Hematopoietic multipotent progenitor cell treated with erythropoietin and hydrocortisone succinate and interleukin-3 and kit ligand, for 15 days (in vitro differentiated cells): ENCODE data around the gene RHBDD1.
A peak's percentile ranks its signal among the peaks of the same experiment; 100 is the strongest.
"Not testable (repeated sequence)": the region's sequence is repeated elsewhere in the genome, so short reads cannot be mapped to it uniquely, and the experiment has no call there.

Experiments
- DNase-seq: peaks from one replicate; pipeline ENCODE4 v3.0.0-alpha.2; 2015; ENCODE audit warnings: low spot score

The RHBDD1 gene

GRCh38 chr2:226799976-226800940 lies 35.6 kb upstream of the RHBDD1 start:
- peak; percentile 10 for DNase-seq

- peak; percentile 72 for DNase-seq
Observed at GRCh38 chr2:226800941-226801784, 34.7 kb upstream of the RHBDD1 start.

DNA sequence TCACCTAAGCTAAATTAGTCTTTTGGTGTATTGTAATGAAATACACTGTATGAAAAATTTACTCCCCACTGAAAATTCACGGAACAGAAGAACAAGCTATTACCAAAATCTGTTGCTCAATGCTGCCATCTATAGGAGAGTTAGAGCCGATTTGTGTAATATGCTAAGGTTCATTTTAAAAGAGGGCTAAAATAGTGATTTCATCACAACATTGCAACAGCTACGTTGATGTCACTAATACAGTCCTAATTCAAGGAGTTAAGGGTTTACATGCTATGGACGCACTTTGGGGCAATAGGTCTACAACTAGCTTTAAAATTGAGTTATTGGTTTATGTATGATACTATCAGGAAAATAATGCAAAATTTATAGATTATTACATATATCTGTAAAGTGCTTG lies 33.3 kb upstream of the RHBDD1 start:
- peak; percentile 83 for DNase-seq

- DNase-seq, result no peak
Observed at GRCh38 chr2:226803410-226803809, 32.4 kb upstream of the RHBDD1 start.

- DNase-seq, result peak; percentile 63
Observed at GRCh38 chr2:226813148-226813701, 22.6 kb upstream of the RHBDD1 start.

GRCh38 chr2:226818930-226819329 lies 16.9 kb upstream of the RHBDD1 start:
- DNase-seq, result no peak

DNA sequence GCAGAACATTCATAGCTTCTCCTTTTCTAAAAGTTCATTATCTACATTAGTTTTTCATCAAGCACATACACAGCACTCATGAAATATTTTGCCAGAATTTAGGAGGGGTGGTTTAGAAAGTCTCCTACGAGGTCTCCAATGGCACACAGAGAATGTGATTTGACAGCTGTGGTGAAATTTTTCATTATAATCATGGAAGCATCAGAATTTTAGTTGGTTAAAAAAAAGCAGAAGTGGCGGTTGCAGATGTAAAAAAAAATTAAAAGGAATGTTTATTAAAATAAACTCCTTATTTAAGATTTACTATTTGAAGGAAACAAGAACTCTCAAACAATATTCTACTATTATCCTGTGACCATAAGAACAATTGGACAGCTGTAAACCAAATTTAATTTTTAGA lies 10.8 kb upstream of the RHBDD1 start:
- no peak for DNase-seq

GRCh38 chr2:226828191-226828590 lies 7.7 kb upstream of the RHBDD1 start:
- DNase-seq, result no peak

DNA sequence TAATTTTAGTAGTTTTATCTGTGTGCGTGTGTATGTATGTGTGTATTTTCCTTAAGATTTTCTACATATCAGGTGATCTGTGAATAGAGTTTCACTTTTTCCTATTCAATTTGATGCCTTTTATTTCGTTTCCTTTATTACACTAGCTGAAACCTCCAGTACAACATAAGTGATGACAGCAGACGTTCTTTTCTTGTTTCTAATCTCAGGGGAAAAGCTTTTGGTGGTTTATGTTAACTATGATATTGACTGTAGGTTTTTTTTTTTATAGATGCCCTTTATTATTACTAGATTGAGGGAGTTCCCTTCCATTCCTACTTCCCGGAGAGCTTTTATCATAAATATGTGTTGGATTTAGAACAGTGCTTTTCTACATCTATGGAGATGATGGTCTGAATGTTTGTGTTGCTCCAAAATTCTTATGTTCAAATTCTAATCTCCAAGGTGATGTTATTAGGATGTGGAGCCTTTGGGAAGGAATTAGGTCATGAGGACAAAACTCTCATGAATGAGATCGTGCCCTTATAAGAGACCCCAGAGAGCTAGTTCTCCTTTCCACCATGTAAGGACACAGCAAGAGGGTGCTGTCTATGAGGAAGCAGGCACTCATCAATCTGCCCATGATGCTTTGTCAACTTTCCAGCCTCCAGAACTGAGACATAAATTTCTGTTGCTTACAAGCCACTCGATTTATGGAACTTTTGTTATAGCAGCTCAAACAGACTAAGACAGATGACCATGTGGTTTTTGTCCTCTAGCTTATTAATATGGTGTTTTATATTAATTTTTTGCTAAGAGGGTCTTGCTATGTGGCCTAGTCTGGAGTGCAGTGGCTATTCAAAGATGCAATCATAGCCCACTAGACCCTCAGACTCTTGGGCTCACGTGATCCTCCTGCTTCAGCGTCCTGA lies 5.9 kb upstream of the RHBDD1 start:
- no peak for DNase-seq

DNA sequence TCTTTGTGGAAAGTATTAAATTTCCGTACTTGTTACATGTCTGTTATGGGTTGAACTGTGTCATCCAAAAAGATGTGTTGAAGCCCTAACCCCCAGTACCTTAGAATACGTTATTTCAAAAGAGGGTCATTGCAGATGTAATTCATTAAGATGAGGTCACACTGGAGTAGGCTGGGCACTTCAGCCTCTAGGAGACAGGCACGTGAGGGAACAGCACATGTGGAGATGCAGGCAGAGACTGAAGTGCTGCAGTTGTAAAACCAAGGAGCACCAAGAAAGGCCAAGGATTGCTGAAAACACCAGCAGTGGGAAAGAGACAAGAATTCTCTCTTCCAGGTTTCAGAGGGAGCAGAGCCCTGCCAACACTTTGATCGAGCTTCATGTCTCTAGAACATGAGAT lies 4.6 kb upstream of the RHBDD1 start:
- DNase-seq, result no peak

DNA sequence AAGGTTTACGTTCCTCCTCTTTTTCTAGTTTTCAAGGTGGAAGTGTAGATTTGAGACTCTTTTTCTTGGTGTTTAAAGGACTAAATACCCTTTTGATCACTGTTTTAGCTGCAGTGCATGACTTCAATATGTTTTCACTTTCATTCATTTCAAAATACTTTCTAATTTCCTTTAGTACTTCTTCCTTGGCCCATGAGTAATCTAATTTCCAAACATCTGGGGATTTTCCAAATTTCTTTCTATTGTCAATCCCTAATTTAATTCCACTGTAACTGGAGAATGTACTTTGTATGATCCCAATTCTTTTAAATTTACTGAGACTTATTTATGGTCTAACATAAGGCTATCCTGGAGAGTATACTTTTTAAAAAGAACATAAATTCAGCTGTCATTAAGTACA lies 3.8 kb upstream of the RHBDD1 start:
- no peak for DNase-seq

- DNase-seq, result not testable (repeated sequence)
Observed at GRCh38 chr2:226834880-226835279, 974 bp upstream of the RHBDD1 start.

GRCh38 chr2:226835420-226835795 lies 446 bp upstream of the RHBDD1 start:
- DNase-seq, result peak; percentile 94

DNA sequence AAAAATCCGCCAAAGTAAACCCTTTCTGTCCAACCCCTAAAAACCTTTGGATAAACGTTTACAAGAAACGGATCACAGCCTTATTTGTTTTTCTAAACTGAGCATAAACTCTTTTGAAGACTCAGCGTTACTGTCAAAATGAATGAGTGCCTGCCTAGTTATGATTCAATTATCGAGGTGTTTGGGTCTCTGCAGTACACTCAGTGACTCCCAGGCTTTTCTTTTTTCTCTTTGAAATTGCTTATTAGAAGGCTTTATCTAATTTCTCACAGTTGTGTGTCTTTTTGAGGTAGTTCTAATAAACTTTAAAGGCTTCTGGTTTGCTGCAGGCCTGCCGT lies 663 bp downstream of the RHBDD1 start:
- no peak for DNase-seq

- DNase-seq, result peak; percentile 50
Observed at GRCh38 chr2:226837334-226837733, 1.5 kb downstream of the RHBDD1 start.

DNA sequence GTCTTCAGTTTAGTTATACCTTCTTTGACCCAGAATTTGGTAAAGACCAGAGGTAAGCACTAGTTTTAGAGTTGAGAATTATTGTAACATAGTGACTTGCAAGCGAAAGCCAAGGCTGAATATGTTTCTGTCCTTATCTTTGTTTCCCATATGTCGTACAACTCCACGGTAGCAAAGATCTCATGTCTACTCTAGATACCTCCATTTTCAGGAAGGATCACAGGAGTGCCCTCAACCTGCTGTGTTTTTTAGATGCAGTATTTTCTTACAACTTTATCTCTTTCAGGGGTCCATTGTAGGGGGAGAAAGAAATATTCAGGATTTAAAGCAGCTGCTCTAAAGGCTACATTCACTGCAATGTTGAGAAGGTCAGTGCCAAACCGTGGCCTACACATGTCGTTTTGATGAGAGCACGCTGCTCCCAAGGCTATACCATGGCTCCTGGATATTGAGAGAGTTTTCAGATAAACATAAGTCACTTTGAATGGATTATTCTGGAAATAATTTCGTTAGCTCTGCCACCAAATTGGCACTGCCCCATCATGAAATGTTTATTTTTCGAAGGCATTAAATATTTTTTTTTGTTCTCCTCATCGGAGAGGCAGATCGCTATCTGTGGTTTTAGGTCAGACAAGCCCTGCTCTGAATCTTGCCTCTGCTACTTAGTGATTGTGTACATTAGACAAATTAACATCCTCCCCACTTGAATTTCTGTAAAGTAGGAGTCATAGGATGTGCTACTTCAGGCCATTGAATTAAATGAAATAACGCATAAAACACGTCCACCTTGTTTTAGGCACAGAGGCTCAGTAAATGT lies 2.1 kb downstream of the RHBDD1 start:
- DNase-seq, result peak; percentile 91

GRCh38 chr2:226838722-226839121 lies 2.9 kb downstream of the RHBDD1 start:
- peak; percentile 36 for DNase-seq

GRCh38 chr2:226839161-226839560 lies 3.3 kb downstream of the RHBDD1 start:
- DNase-seq, result peak; percentile 15

DNA sequence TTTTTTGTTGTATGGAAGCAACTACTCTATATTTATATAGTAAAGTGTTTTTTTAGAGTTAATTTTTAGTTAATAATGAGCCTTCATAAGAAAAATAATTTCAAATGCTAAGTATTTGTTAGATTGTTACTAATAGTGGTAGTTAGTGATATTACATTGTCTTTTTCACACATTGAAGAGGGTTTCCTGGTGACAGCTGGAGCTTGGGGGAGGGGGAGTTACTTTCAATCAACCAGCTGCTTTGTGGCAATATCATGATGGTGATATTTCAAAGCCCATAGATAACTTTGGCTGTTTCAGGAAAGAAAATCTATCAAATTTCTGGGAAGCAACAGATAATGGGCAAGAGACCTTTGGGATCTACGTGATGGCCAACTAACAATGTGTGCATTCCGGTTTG lies 4.1 kb downstream of the RHBDD1 start:
- DNase-seq, result no peak

- DNase-seq, result not testable (repeated sequence)
Observed at GRCh38 chr2:226843001-226843400, 7.1 kb downstream of the RHBDD1 start.
